Measurements from ENCODE around the gene ADGRE2. TPM values are rescaled to one million over a fixed set of nuclear protein-coding genes. Genes with fewer than 3 reads are reported as not detected.

The ADGRE2 gene
- polyA plus RNA-seq, 1 donor (not counting 4 experiments of a cell fraction or from before 2014, with no cell fraction given), result 4.2 TPM

- Histone ChIP-seq H3K4me2 (ENCODE audit: control insufficient read depth, extremely low read depth, insufficient read depth, low read depth, low read length) (no peak overlapping the region), H3K27ac (ENCODE audit: control insufficient read depth, insufficient read depth, low read length) (no peak overlapping the region), H3K9ac (ENCODE audit: control insufficient read depth, extremely low read depth, insufficient read depth, low read length) (no peak overlapping the region), H3K9me1 (ENCODE audit: control insufficient read depth, extremely low read depth, insufficient read depth, low read length) (no peaks in the 10 kb centered on the region), H3K4me3 (ENCODE audit: control insufficient read depth in 2 of 3, extremely low read depth in 1 of 3, insufficient read depth in 2 of 3, low read depth in 1 of 3, low read length in 3 of 3) (no peak overlapping the region), H2AFZ (ENCODE audit: control insufficient read depth, low read length) (no peak overlapping the region), H4K20me1 (ENCODE audit: control insufficient read depth, extremely low read depth, insufficient read depth, low read length) (no peaks in the 10 kb centered on the region), H3K9me3 (ENCODE audit: control insufficient read depth, low read depth, low read length) (no peaks in the 10 kb centered on the region), H3K79me2 (ENCODE audit: control insufficient read depth, insufficient read depth, low read length) (no peaks in the 10 kb centered on the region), H3K27me3 (ENCODE audit: control insufficient read depth, extremely low read depth, insufficient read depth, low read length) (no peaks in the 10 kb centered on the region), H3K36me3 (ENCODE audit: control insufficient read depth in 2 of 2, extremely low read depth in 1 of 2, insufficient read depth in 2 of 2, low read length in 2 of 2) (no peaks in the 10 kb centered on the region), H3K4me1 (ENCODE audit: control insufficient read depth, extremely low read depth, insufficient read depth, low read length) (no peaks in the 10 kb centered on the region)
- TF ChIP-seq CTCF (optimal IDR thresholded peaks at IDR 0.05 in 1 of 3, IDR thresholded peaks at IDR 0.05 in 1 of 3, conservative IDR thresholded peaks at IDR 0.05 in 1 of 3; ENCODE audit: extremely low read depth in 1 of 3, insufficient read depth in 2 of 3, low read length in 3 of 3), result no peak
- FAIRE-seq (no peak), DNase-seq (ENCODE audit: low read depth, low spot score) (no peak)
- dilution Hi-C loops (cut with MboI; ENCODE audit: extremely low pct_ligation_motif_present, low sequenced_read_pairs), result no loop called here
Observed at GRCh38 chr19:14809272-14810057, 31.1 kb upstream of the ADGRE2 start.

- Histone ChIP-seq H3K4me1 (ENCODE audit: control insufficient read depth, extremely low read depth, insufficient read depth, low read length) (no peaks in the 10 kb centered on the region), H4K20me1 (ENCODE audit: control insufficient read depth, extremely low read depth, insufficient read depth, low read length) (no peaks in the 10 kb centered on the region), H3K9ac (ENCODE audit: control insufficient read depth, extremely low read depth, insufficient read depth, low read length) (no peak overlapping the region), H2AFZ (ENCODE audit: control insufficient read depth, low read length) (no peak overlapping the region), H3K79me2 (ENCODE audit: control insufficient read depth, insufficient read depth, low read length) (no peaks in the 10 kb centered on the region), H3K27ac (ENCODE audit: control insufficient read depth, insufficient read depth, low read length) (no peak overlapping the region), H3K4me3 (ENCODE audit: control insufficient read depth in 2 of 3, extremely low read depth in 1 of 3, insufficient read depth in 2 of 3, low read depth in 1 of 3, low read length in 3 of 3) (no peak overlapping the region), H3K36me3 (ENCODE audit: control insufficient read depth in 2 of 2, extremely low read depth in 1 of 2, insufficient read depth in 2 of 2, low read length in 2 of 2) (no peaks in the 10 kb centered on the region), H3K9me3 (ENCODE audit: control insufficient read depth, low read depth, low read length) (no peaks in the 10 kb centered on the region), H3K9me1 (ENCODE audit: control insufficient read depth, extremely low read depth, insufficient read depth, low read length) (no peaks in the 10 kb centered on the region), H3K4me2 (ENCODE audit: control insufficient read depth, extremely low read depth, insufficient read depth, low read depth, low read length) (no peak overlapping the region), H3K27me3 (ENCODE audit: control insufficient read depth, extremely low read depth, insufficient read depth, low read length) (no peaks in the 10 kb centered on the region)
- dilution Hi-C loops (cut with MboI; ENCODE audit: extremely low pct_ligation_motif_present, low sequenced_read_pairs), result no loop called here
- DNase-seq (ENCODE audit: low read depth, low spot score), result no peak
- no peak for FAIRE-seq
- no peak for TF ChIP-seq CTCF (optimal IDR thresholded peaks at IDR 0.05 in 1 of 3, IDR thresholded peaks at IDR 0.05 in 1 of 3, conservative IDR thresholded peaks at IDR 0.05 in 1 of 3; ENCODE audit: extremely low read depth in 1 of 3, insufficient read depth in 2 of 3, low read length in 3 of 3)
- TF ChIP-seq EZH2 (IDR thresholded peaks at IDR 0.05; ENCODE audit: low read length), result no peak
Observed at GRCh38 chr19:14804765-14805164, 26.4 kb upstream of the ADGRE2 start.
